Measurements from ENCODE around the gene SPINT1.

The SPINT1 gene, protein sequence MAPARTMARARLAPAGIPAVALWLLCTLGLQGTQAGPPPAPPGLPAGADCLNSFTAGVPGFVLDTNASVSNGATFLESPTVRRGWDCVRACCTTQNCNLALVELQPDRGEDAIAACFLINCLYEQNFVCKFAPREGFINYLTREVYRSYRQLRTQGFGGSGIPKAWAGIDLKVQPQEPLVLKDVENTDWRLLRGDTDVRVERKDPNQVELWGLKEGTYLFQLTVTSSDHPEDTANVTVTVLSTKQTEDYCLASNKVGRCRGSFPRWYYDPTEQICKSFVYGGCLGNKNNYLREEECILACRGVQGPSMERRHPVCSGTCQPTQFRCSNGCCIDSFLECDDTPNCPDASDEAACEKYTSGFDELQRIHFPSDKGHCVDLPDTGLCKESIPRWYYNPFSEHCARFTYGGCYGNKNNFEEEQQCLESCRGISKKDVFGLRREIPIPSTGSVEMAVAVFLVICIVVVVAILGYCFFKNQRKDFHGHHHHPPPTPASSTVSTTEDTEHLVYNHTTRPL

DNA sequence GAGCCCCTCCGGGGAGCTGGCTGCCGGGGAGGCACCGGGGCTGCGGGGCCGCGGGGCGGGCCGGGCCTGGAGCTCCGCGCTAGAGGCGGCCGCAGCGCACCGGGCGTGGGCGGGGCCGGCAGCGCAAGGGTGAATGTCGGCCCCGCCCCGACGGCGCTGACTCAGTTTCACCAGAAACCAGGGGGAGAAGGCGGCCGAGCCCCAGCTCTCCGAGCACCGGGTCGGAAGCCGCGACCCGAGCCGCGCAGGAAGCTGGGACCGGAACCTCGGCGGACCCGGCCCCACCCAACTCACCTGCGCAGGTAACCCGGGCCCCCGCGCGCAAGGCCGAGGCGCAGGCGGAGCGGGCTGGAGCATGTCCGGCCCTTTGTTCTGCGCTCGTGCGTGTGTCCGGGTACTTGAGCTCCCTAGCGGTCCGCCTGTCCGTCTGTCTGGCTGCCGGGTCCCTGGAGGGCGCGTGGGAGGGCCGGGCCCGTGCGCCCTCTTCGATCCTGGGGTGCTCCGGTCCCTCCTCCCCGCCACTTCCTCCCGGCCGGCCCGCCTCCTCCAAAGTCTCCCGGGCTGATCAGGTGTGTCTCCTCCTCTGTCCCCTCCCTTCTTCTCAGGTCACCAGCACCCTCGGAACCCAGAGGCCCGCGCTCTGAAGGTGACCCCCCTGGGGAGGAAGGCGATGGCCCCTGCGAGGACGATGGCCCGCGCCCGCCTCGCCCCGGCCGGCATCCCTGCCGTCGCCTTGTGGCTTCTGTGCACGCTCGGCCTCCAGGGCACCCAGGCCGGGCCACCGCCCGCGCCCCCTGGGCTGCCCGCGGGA lies at the start of gene SPINT1:
SPINT1 (plus strand) TSS at position 164 of the 811 bp plus-strand sequence; CDS start at position 671, 507 bp downstream.
- DNase-seq (ENCODE audit: low spot score), result peak; percentile 78

DNA sequence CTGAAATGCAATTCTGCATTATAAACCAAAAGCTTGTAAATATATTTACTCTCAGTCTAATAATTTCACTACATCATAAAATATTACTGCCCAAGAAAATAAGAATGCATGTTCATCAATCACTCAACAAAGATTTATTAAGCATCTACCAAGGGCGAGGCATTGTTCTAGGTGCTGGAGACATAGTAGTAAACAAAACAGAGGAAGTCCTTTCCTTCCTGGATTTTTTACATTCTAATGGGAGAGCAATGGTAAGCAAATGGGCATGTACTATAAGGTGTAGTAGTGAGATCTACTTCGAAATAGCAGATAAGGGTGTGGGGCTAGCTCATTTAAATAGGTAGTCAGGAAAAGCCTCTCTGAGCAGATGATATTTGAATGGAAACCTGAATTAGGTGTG lies 47.8 kb upstream of the SPINT1 start:
- no peak for DNase-seq (ENCODE audit: low spot score)

DNA sequence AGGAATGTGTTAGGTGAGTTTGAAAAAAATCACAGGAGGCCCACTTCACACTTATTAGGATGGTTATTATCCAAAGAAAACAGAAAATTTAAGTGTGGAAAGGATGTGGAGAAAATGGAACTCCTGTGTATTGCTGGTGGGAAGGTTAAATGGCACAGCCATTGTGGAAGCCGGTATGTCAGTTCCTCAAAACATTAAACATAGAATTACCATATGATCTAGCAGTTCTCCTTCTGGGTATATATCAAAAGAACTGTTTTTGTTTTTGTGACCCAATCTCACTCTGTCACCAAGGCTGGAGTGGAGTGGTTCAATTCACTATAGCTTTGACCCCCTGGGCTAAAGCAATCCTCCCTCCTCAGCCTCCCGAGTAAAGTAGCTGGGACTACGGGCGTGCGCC lies 47.3 kb upstream of the SPINT1 start:
- DNase-seq (ENCODE audit: low spot score), result no peak

DNA sequence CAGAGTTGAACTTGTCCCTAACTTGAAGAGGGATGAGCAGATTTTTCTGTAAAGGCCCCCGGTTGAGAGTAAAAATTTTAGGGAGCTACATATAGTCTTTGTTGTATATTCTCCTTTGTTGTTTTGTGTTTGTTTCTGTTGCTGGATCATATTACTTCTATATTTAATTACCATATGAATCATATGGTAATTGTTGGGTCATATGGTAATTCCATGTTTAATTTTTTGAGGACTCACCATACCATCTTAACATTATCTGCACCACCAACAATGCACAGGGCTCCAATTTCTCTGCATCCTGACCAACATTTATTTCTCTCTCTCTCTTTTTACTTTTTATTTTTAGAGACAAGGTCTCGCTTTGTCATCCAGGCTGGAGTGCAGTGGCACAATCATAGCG lies 44.3 kb upstream of the SPINT1 start:
- DNase-seq (ENCODE audit: low spot score), result no peak

DNA sequence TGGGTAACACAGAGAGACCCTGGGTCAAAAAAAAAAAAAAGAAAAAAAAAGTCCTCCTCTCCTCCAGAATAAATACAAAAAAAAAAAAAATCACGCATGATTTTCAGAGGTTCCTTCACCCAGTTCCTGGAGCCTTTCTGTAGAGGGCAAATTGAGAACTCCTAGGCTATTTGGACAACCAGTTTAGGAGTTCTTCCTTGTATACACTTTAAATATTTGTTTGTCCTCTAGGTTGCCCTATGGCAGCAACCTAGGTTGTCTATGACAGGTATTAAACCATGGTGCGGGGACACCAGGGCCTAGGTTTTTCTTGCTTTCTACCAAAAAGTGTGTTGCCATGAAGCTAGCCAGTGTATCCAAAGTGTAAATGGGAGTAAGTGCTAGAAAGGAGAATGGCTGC lies 40.8 kb upstream of the SPINT1 start:
- no peak for DNase-seq (ENCODE audit: low spot score)

DNA sequence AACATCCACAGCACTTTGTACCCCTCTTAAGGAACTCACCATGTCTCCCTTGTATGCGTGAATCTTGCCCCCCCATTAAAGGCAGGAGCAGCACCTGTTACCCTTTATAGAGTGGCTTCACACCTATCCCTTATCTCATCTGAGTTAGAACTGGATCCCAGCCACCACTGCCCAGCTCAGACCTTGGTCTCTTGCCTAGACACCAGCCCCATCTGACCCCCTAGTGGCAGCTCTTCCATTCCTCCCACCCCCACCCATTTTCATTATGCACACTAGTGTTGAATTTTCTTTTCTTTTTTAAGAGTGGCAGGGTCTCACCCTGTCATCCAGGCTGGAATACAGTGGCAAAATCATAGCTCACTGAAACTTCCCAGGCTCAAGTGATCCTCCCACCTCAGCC lies 40.2 kb upstream of the SPINT1 start:
- no peak for DNase-seq (ENCODE audit: low spot score)

DNA sequence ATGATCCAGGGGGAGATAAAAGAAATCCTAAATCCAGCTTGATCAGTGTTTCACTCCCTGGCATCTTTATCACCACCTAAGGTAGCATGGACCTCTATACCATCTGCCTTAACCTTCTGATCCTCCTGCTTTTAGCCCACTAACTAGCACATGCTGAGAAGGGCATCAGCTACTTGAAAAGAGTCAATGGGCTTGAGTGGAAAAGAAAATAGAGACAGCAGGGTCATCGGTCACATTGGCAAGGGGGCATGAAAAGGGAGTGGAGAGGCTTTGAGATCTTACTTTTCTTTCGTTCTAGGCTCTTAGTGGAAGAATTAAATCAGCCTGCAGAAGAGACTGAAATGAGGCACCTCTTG lies 37.2 kb upstream of the SPINT1 start:
- no peak for DNase-seq (ENCODE audit: low spot score)

DNA sequence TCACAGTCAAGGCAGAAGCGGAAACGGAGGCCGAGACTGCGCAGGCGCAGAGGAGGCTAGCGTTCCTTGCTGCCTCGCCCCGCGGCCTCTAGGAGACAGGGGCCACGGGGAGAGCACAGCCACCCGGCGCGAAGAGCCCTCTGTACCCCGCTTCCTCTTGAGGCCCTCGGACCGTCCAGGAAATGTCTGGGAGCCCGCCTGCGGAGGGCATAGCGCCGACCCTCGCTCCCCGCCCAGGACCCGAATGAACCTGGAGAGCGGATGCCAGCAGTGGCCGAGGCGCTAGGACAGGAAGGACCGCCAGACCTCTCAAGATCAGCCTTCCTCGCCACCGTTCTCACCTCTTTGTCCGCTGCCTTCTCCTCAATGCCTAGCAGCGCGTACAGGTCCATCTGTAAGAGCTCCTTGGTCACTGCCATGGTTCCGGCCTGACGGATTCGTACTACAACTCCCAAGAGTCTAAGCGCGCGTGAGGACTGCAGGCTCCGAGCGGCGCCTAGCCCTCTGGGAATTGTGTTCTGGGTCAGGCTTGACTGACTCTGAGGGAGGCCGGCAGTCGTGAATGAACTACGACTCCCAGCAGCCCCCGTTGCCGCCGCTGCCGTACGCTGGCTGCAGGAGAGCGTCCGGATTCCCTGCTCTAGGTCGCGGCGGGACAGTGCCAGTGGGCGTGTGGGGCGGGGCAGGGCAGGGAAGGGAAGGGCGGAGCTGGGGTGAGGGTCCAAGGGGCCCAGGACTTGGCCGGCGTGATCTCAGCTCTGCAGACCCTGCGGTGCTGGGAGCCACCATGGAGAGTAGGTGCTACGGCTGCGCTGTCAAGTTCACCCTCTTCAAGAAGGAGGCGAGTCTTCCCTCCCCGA lies 36.6 kb upstream of the SPINT1 start, which contains the start of the genes DNAJC17 and ZFYVE19:
DNAJC17 (minus strand) TSS at position 446 of the 860 bp plus-strand sequence; CDS start at position 419, 27 bp downstream.
ZFYVE19 (plus strand) TSS at position 62 of the 860 bp plus-strand sequence; CDS start at position 563, 501 bp downstream.
- peak; percentile 93 for DNase-seq (ENCODE audit: low spot score)

DNA sequence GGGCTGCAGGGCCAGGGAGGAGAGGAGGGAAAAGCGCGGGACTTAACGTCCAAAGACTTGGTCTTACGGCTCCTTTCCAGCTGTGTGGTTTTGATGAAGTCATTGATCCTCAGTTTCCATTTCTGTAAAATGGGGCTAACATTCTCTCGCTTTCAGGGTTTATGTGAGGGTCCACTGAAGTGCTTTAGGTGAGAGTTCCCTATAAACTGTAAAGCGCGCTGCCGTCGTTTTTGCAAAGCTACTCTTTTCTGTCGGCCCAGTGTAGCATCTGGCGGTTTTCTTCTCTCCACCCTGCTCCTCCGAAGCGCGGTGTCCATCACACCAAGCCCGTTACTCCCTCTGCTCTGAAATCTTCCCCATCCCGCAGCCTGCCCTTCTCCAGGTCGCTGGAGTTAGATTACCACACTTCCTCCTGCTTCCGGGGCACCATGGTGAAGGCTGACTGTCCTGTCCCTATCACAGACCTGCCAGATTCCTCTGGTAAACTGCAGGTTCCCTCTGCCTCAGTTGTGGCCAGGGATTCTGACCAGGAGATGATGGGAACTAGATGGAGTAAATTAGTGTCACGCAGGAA lies 35.9 kb upstream of the SPINT1 start:
- DNase-seq (ENCODE audit: low spot score), result no peak

DNA sequence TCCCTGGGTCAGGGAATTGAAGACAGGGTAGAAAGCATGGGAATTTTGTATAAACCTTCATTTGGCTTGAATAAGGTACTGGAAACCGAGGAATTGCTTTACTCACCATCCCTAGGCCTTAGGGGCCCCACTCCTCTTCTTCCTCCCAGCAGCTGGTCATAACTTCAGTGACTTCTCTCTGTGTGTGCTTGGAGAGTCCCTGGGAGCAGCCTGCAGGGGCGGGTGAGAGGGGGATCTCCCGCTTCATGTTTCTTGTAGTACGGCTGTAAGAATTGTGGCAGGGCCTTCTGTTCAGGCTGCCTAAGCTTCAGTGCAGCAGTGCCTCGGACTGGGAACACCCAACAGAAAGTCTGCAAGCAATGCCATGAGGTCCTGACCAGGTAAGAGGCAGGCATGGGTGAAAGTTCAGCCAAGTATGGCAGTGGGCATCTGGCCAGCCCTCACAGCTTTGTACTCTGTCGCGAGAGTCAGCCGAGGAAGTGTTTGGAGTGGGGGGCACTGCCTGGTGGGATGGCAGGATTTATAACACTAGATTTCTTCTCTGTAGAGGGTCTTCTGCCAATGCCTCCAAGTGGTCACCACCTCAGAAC lies 34.9 kb upstream of the SPINT1 start:
- no peak for DNase-seq (ENCODE audit: low spot score)

DNA sequence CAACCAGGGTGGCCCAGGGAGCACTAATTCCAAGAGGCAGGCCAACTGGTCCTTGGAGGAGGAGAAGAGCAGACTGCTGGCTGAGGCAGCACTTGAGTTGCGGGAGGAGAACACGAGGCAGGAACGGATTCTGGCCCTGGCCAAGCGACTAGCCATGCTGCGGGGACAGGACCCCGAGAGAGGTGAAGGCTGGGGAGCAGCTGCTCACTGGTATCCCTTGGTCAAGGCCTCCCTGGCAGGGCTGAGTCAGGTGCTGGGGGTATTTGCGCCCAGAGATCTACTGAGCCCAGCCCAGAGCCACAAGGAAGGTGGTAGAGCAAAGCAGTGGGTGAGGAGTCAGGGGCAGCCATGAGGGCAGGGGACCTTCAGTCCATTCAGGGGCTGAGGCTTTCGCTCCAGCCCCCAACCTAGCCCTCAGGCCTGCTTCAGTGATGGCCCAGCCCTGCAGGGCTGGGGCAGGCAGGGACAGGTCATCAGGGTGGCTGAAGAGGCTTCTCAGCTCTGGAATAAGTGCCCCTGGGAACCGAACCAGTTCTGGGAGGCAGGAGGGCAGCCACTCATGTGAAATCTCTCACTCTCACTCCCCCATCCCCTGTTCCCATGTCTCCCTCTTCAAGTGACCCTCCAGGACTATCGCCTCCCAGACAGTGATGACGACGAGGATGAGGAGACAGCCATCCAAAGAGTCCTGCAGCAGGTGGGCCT lies 31.0 kb upstream of the SPINT1 start:
- DNase-seq (ENCODE audit: low spot score), result no peak

DNA sequence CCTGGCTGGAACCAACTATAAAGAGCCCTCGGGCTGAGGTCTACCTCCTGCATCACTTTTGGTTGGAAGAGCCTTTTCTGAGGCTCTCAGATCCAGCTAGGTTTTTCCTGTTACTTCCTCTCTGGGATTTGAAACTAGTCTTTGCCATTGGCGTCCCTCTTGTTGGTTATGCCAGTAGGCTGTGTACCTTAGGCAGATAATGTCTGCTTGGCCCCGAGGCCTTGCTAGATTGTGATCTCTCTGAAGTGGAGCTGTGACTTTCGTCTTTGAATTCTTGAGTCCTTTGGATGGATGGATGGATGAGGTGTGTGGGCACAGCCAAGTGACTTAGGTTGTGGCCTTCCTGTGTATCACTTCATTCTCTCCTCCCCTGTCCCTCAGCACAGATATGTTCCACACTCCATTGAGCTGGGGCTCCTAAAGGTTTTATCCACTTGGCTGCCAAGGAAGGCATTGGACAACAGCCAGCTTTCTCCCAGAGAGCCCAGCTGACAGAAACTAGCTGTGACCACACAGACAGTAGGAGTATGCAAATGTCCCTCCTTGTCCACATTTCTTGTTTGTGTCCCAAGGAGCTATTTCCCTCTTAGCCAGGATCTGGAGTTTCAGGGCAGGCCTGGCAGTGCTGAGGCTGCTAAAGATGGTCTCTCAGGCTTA lies 28.7 kb upstream of the SPINT1 start:
- no peak for DNase-seq (ENCODE audit: low spot score)

DNA sequence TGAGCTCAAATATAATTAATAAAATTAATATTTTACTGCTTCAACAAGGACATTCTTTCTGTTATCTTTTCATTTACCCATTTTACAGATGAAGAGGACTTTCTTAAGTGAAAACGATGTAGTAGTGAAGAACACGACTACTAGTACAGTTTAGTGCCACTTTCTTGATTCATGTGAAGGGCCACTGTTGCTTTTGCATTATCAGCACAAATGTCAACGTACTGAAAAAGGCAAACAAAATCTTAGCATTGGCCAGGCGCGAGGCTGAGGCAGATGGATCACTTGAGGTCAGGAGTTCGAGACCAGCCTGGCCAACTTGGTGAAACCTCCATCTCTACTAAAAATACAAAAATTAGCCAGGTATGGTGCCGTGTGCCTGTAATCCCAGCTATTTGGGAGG lies 24.8 kb upstream of the SPINT1 start:
- DNase-seq (ENCODE audit: low spot score), result no peak

DNA sequence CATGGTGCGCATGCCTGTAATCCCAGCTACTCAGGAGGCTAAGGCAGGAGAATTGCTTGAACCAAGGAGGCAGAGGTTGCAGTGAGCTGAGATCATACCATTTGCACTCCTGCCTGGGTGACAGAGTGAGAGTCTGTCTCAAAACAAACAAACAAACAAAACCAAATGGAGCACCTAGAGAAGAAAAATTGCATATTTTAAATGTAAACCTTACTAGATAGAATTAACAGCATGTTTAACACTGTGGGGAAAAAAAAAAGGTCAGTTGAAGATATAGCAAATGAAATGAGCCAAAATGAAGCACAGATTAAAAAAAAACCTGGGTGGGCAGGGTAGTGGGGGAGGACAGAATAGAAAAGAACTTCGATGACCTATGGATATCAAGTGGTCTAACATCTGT lies 22.7 kb upstream of the SPINT1 start:
- no peak for DNase-seq (ENCODE audit: low spot score)

DNA sequence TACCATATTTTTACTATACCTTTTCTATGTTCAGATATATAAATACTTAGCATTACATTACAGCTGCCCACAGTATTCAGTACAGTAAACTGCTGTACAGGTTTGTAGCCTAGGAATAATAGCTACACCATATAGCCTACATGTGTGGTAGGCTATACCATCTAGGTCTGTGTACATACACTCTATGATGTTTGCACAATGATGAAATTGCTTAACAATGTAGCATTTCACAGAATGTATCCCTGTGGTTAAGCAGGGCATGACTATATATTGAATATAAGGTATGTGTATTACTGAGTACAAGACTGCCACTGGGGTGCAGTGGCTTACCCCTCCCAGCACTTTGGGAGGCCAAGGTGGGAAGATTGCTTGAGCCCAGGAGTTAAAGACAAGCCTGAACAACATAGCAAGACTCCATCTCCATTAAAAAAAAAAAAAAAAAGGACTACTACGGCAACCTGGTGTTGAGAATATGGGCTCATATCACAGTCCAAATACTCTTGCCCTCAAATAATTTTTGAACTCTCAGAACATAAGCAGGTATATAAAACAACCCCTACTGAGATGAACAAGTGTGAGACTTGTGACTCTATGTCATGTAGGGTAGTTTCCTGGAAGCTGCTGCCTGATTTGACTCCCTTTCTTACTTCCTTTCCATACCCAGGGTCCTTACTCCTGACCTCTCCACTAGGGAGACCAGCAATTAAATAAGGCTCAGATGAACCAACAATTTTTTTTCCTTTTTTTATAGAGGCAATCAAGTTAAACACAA lies 20.1 kb upstream of the SPINT1 start:
- no peak for DNase-seq (ENCODE audit: low spot score)

DNA sequence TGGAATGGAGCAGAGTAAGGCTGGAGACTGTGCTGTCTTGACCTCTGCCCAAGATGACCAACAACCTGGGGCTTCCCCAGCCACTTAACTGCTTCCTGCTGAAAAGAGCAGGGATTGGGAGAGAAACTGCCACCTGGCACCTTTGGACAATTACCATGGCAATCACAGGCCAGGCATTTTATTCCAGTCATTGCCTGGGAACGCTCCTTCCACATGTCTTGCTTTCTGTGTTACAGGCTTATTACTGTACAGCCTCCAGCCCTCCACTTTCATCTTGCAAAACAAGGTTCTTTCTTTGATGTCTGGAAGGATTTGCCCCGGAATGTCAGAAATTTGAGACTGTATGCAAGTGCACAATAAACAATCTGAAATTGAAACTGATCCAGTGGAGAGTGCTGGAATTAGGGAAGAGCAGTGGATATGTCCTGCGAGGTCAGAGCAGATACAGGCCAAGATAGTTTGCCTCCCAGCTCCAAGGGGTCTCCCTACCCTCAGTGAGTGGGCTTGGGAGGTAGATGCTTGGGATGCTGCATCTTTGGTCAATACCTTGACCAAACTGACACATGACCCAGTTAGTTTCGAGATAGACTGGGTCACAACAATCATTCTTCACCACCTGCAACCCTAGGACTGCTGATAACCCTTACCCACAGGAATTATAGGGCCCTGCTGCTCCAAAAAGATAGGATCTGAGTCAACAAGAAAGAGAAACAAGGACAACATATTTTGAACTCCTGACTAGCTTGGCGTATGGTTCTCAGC lies 18.0 kb upstream of the SPINT1 start:
- no peak for DNase-seq (ENCODE audit: low spot score)

DNA sequence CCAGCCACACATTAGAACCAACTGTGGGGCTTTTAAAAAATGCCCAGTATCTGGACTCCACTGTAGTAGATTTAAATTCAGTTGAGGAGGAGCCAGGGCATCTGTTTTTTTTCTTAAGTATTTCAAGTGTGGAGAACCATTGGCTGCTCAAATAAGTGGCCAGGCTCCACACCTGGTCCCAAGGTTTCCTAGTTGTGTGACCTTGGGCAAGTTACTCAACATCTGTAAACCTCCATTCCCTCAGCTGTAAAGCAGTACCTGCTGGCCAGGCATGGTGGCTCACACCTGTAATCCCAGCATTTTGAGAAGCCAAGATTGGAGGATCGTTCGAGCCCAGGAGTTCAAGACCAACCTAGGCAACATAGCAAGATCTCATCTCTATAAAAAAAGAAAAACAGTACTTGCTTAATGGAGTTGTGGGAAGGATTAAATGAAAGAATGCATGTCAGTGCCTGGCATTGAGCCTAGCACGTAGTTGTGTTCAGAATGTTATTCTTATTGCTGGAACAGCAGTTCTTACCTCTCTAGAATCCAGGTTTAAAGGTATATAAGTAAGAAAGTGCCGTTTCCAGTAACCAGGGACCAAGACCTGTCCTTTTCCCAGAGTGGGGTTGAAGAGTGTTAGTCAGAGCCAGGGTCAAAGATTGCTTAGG lies 17.3 kb upstream of the SPINT1 start:
- no peak for DNase-seq (ENCODE audit: low spot score)
